Uterus (tissue), 4 donors: ENCODE measurements around the gene ELL2. TPM values are rescaled to one million over a fixed set of nuclear protein-coding genes. Genes with fewer than 3 reads are reported as not detected.

Experiments
- DNase-seq, 2 donors: peaks; one replicate each; pipeline ENCODE4 v3.0.0-alpha.2; 2019 to 2020
- H3K27ac ChIP-seq, 2 donors: fragments of 200-600 bp; sonication (generic); 1 replicate in 1 of 2; 2 replicates in 1 of 2; pipeline ENCODE4 v1.5.1; 2016 to 2018
- H3K27me3 ChIP-seq, 2 donors: fragments of 200-600 bp; sonication (generic); one replicate each; pipeline ENCODE4 v1.5.1; 2018 to 2019; ENCODE audit warnings: control low read depth in 1 of 2
- H3K36me3 ChIP-seq, 2 donors: fragments of 200-600 bp; sonication (generic); one replicate each; pipeline ENCODE4 v1.5.1; 2019; ENCODE audit warnings: control low read depth in 1 of 2
- H3K4me1 ChIP-seq, 2 donors: fragments of 200-600 bp; sonication (generic); one replicate each; pipeline ENCODE4 v1.5.1; 2018 to 2019; ENCODE audit warnings: control low read depth in 1 of 2
- H3K4me3 ChIP-seq, 2 donors: fragments of 200-600 bp; sonication (generic); 1 replicate in 1 of 2; 2 replicates in 1 of 2; pipeline ENCODE4 v1.5.1; 2018 to 2019; ENCODE audit warnings: mild to moderate bottlenecking in 1 of 2
- H3K9me3 ChIP-seq, 2 donors: fragments of 200-600 bp; sonication (generic); one replicate each; pipeline ENCODE4 v1.5.1; 2019; ENCODE audit warnings: control low read depth in 1 of 2
- CTCF ChIP-seq, 4 experiments: fragments of 200-600 bp in 2 of 4; fragments of 450-650 bp in 2 of 4; sonication (generic) in 2 of 4; IDR thresholded peaks; one replicate each; pipeline ENCODE4 v1.5.1; 2016 to 2019; ENCODE audit warnings: antibody characterized with exemption in 4 of 4, mild to moderate bottlenecking in 2 of 4, moderate library complexity in 1 of 4
- POLR2A ChIP-seq, 2 donors: fragments of 450-650 bp; IDR thresholded peaks; one replicate each; pipeline ENCODE4 v1.6.1; 2016; ENCODE audit warnings: antibody characterized with exemption in 2 of 2, mild to moderate bottlenecking in 1 of 2, moderate library complexity in 1 of 2
- intact Hi-C: fragments of 100-400 bp; cut with DNase I; formaldehyde crosslinking; loops from one replicate; pipeline ENCODE4 v1.15.1; 2023; ENCODE audit warnings: low total_unique reads
- total RNA-seq, 4 donors: library from RNA; depleted of rRNA in 3 of 4; stranded (reverse); fragments of >200 nt in 3 of 4; gene quantifications; one replicate each; pipeline versions ENCODE4 v1.1.0 to v1.2.4, GENCODE V29; 2014 to 2023
- donor health status: DM: yes; HTN: yes; CAD: no.

Gene ELL2
- total RNA-seq, 4 donors from 2014 or later: 2.3 to 53.2 (median 16.0) TPM

- H3K36me3 ChIP-seq: no peaks in the 10 kb centered on the region
- no peaks in the 10 kb centered on the region for H3K4me1 ChIP-seq
- H3K27ac ChIP-seq: no peak overlapping the region
- no peak overlapping the region for H3K4me3 ChIP-seq
- DNase-seq: no peak
- no peak for TF ChIP-seq POLR2A (IDR thresholded peaks at IDR 0.05)
- TF ChIP-seq CTCF (IDR thresholded peaks at IDR 0.05): no peak
- intact Hi-C loops: no loop called here
- H3K9me3 ChIP-seq: no peaks in the 10 kb centered on the region
- H3K27me3 ChIP-seq: no peaks in the 10 kb centered on the region
These were observed 4.8 kb downstream of the ELL2 start for GRCh38 chr5:95956900-95957293.

DNA sequence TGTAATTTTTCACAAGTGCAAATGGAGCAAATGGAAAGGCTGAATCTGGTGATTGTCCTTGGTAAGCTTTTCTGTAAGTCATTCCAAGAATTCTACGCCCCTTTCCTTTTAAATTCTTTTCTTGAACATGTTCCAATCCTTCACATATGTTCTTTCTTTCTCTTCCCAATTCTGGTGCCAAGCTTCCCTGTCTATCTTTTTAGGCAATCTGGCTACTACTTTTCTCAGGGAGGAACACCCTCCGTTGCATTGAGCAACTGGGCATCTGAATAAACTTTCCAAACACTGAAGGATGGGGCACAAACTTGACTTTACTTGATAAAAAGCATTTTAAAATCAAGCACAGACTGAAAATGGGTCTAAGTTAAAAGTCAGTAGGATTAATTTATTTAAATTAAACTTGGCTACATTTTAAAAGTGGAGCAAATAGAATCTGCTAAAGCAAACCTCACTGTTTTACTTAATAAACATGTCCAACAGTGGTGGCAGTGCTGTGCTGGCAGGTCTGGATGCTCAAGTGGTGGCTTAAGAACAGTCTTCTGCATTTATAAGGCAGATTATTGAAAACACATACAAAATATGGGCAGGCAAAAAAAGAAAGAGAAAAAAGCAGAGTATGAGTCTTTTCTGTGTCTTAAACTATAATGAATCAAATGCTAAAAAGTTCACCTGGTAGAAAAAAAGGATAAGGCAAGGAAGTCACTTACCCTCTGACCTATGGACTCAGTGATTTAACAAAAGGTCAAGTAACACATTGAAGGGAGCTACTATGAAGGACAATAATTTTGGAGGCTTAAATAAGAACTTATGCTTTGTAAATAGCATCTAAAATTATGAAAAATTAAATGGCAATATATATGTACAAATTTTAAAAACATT, 5.4 kb downstream of the ELL2 start:
- no peak overlapping the region for H3K4me3 ChIP-seq
- no peaks in the 10 kb centered on the region for H3K4me1 ChIP-seq
- no peak for DNase-seq
- no peak overlapping the region for H3K27ac ChIP-seq
- TF ChIP-seq POLR2A (IDR thresholded peaks at IDR 0.05): no peak
- no peak for TF ChIP-seq CTCF (IDR thresholded peaks at IDR 0.05)
- no peaks in the 10 kb centered on the region for H3K9me3 ChIP-seq
- intact Hi-C loops: no loop called here
- no peaks in the 10 kb centered on the region for H3K36me3 ChIP-seq
- H3K27me3 ChIP-seq: no peaks in the 10 kb centered on the region

- Histone ChIP-seq H3K4me3 (no peak overlapping the region), H3K4me1 (no peaks in the 10 kb centered on the region), H3K9me3 (no peaks in the 10 kb centered on the region), H3K36me3 (no peaks in the 10 kb centered on the region), H3K27ac (no peak overlapping the region), H3K27me3 (no peaks in the 10 kb centered on the region)
- intact Hi-C loops: no loop called here
- DNase-seq: no peak
- TF ChIP-seq POLR2A (IDR thresholded peaks at IDR 0.05) (no peak), CTCF (IDR thresholded peaks at IDR 0.05) (no peak)
These were observed 6.9 kb downstream of the ELL2 start for GRCh38 chr5:95954716-95955115.

DNA sequence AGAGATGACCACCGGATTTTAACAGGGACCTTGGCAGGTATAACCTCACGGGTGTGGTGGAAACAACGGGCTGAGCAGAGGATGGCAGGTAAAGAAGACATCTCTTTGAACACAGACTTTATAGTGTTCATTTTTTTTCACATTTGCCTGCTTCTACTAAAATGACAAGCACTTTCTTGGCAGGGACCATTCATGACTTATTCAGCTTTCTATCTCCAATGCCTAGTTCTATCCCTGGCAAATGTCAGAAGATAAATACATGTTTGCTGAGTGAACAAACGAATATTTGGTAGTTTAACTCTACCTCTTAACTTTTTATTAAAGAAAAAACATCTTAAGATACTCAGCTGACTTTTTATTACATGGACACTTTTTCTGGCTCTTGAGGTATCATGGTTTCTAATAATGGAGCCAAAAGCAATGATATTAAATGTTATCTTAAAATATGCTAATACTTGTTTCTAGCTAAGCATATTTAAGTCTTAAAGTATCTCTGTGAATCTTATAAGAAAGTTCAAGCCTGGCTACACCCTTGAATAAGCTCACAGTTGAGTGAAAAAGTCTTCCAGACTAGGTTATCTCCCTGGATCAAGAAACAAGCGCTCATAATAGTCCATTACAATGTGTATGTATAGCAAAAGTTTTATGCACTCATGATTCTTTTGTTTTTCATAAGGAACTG, 8.5 kb downstream of the ELL2 start:
- TF ChIP-seq POLR2A (IDR thresholded peaks at IDR 0.05) (no peak), CTCF (IDR thresholded peaks at IDR 0.05) (no peak)
- intact Hi-C loops: no loop called here
- Histone ChIP-seq H3K36me3 (no peaks in the 10 kb centered on the region), H3K9me3 (no peaks in the 10 kb centered on the region), H3K4me3 (no peak overlapping the region), H3K4me1 (no peaks in the 10 kb centered on the region), H3K27ac (no peak overlapping the region), H3K27me3 (no peaks in the 10 kb centered on the region)
- no peak for DNase-seq

GRCh38 chr5:95951916-95952315, 9.7 kb downstream of the ELL2 start:
- H3K4me1 ChIP-seq: no peaks in the 10 kb centered on the region
- TF ChIP-seq CTCF (IDR thresholded peaks at IDR 0.05): no peak
- H3K27me3 ChIP-seq: no peaks in the 10 kb centered on the region
- no peak overlapping the region for H3K27ac ChIP-seq
- no peaks in the 10 kb centered on the region for H3K9me3 ChIP-seq
- H3K4me3 ChIP-seq: no peak overlapping the region
- intact Hi-C loops: no loop called here
- no peaks in the 10 kb centered on the region for H3K36me3 ChIP-seq
- DNase-seq: no peak
